GM19238 (cell line): Measurements from ENCODE around the gene ANO2.

ENCODE experiments used
- DNase-seq: peaks from one replicate; pipeline ENCODE4 v3.0.0; 2011; ENCODE audit warnings: low spot score; ENCODE audit not compliant: insufficient read length

Gene ANO2

GRCh38 chr12:5733916-5734315 lies 211.1 kb downstream of the ANO2 start:
- DNase-seq, result no peak

DNA sequence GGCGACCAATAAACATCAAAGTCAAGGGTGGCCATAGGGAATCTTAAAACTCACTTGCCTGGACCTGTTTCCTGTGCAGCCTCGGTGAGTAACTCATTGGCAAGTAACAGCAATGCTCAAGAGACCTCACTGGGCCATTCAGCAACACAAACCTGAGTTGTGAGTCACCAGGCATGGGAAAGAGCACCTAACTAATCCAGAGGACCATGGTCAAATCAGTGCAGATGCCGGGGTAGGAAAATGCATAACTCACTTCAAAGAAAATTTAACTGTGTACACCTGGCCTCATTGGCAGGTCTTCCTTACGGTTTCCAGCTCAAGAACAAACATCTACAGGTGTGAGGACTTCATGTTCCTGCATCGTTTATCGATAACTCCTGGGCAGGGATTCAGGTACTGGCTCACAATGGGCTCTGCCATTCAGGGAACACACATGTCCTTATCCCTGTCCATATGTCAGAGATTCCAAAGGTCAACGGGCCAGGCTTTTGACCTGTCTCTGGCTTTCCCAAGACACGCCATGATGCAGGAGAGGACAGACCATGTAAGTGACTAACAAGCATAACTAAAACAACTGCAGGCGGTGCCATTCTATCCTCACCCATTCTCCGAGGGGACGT lies 211.8 kb downstream of the ANO2 start:
- no peak for DNase-seq

GRCh38 chr12:5730962-5731361 lies 214.1 kb downstream of the ANO2 start:
- no peak for DNase-seq

GRCh38 chr12:5723711-5724252 lies 221.3 kb downstream of the ANO2 start:
- no peak for DNase-seq

DNA sequence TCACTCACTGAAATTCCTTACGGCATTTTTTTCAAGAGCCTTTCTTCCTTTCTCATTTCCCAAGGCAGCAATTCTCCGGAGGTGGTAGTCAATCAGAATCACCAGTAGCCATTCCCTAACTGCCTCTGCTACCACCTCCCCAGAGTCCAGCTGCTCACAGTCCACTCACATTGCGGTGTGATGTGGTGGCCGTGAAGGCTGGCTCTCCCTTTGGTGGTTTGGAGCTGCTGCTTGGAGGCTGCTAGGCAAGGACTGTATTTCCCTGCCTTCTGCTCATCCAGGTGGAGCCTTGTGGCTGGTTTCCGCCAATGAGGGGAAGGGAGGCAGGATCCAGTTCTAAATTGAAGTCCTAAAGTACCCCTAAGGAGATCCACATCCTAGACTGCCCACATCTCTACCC lies 222.0 kb downstream of the ANO2 start:
- DNase-seq, result no peak

DNA sequence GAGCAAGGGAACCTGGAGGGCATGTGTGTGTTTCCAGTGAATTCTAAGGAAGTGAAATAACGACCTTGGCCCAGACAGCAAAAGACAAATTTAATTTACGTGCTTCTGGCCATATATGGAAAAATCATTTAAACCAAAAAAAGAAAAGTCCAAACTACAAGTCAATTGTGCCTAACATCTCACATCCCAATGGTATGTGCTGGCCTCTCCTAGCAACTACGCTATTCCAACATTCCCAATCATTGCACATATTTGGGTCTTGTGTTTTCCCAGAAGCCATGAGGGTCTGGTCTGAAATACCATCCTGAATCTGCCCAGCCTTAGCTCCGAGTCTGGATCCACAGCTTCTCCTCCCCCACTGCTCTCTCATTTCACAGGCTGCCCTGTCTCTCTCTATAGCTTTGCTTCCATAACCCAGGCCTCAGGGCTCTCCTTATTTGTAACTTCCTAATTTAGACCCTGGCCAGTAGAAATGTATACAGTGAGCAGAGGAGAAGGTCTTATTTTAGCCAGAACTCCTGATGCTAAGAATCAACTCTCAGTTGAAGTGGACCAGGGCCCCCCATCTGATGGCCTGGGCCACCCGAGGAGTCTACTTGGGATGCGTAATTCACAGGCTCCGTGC lies 224.6 kb downstream of the ANO2 start:
- no peak for DNase-seq

- no peak for DNase-seq
Observed at GRCh38 chr12:5718680-5719079, 226.4 kb downstream of the ANO2 start.

DNA sequence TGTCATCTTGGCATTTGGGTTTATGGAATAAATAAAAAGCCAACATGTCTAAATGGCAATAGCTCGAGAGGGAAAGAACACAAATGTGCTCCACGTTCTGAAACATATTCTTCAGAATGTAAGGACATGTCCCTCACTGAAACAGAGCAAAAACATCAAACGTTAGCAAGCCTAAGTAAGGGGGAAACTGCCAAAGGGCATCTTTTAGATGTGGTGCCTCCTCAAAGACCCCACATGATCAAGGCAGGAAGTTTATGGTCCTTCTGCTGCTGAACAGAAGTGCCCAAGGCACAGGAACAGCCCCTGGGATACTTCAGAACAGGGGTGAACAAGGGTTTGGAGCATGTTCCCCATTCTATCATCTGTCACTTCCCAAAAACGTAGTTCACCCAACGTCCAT lies 227.0 kb downstream of the ANO2 start:
- DNase-seq, result no peak

- DNase-seq, result no peak
Observed at GRCh38 chr12:5716976-5717375, 228.1 kb downstream of the ANO2 start.

GRCh38 chr12:5716201-5716600 lies 228.9 kb downstream of the ANO2 start:
- DNase-seq, result no peak

GRCh38 chr12:5715021-5715420 lies 230.0 kb downstream of the ANO2 start:
- DNase-seq, result no peak

DNA sequence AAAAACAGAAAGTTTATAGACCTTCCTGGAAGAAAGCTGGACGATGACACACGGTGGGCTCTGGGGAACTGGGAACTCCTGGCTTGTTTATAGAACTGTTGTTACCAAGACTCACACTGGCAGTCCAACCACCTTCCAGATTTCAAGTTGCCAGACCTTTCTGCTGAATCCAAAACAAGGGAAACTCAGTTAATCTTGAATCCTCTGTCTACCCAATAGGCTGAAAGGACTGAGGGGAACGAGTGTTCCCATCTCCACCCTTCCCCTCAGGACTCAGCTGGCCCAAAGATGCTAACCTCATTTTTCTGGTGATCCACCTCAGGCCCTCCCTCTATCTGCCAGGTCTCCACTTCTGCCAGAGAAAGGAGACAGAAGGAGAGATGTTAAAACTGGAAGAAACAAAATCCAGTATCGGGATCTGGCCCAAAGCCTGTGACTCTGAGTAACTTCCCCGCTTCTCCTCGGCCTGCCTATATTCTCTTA lies 231.4 kb downstream of the ANO2 start:
- DNase-seq, result no peak

GRCh38 chr12:5710260-5710878 lies 234.7 kb downstream of the ANO2 start:
- no peak for DNase-seq

GRCh38 chr12:5708371-5708770 lies 236.7 kb downstream of the ANO2 start:
- DNase-seq, result no peak

- no peak for DNase-seq
Observed at GRCh38 chr12:5706247-5706646, 238.8 kb downstream of the ANO2 start.

DNA sequence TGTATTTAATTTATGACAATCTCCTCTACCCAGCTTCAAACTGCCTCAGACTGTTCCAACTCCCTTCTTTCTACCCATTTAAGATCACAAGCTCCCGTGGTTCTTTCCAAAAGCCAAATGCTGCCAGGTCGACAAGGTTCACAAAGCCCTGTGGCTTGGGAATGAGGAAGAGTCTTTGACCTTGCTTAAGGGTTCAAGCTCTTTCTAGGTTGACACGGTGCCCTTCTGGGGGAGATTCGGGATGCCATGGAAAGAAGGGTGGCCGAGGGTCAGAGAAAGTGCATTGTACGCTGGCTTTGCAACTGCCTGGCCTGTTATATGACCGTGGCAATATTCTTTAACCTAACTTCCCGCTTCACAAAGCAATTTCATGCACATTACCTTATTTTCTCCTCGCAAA lies 239.3 kb downstream of the ANO2 start:
- no peak for DNase-seq

DNA sequence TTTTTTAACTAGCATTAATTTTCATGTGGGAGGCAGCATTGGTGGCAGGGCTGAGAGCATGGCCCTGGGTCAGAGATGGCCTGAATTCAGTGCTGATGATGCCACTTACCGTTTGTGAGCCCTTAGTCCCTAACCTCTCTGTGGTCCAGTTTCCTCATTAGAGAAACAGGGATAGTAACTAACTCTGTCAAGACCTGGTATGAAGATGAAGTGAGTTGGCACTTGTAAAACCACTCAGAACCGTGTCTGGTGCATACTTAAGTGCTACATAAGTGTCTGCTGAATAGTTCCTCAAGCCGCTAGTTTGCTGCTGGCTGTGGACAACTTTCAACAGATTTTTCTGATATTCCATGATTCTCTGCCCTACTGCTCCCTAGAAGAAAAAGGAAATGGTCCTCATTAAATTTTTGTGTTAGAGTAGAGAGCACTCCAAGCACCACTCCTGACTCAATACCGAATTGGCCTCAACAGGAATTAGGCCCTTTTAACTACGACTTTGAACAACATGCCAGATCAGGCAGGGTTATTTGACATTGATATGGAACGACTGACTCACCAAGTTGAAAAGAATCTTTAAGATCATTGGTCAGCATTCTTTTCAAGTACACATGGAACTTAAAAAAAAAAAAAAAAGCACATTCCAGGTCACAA lies 250.2 kb downstream of the ANO2 start:
- DNase-seq, result no peak

GRCh38 chr12:5692850-5693249 lies 252.2 kb downstream of the ANO2 start:
- no peak for DNase-seq

- DNase-seq, result no peak
Observed at GRCh38 chr12:5691943-5692342, 253.1 kb downstream of the ANO2 start.

- no peak for DNase-seq
Observed at GRCh38 chr12:5690240-5690639, 254.8 kb downstream of the ANO2 start.

- DNase-seq, result no peak
Observed at GRCh38 chr12:5689773-5690172, 255.3 kb downstream of the ANO2 start.

DNA sequence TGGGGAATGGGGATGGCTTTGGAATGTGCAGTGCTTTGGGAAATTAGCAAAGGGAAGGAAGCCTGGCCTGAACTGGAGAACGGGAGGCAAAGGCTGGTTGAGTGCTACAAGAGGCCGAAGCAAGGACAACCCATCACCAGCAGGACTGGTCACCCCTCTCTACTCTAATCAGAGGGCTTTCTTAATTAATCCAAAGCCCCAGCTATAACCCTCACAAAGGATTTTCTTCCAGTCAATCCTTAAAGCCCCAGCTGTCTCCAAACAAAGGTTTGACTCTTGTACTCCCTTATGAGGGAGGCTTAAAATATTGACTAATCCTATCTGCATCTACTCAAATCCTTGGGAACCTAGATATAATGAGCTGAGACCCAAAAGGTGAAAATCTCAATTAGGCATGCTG lies 256.8 kb downstream of the ANO2 start:
- no peak for DNase-seq
